Measurements from ENCODE around the gene FCN1.

FCN1 gene

DNA sequence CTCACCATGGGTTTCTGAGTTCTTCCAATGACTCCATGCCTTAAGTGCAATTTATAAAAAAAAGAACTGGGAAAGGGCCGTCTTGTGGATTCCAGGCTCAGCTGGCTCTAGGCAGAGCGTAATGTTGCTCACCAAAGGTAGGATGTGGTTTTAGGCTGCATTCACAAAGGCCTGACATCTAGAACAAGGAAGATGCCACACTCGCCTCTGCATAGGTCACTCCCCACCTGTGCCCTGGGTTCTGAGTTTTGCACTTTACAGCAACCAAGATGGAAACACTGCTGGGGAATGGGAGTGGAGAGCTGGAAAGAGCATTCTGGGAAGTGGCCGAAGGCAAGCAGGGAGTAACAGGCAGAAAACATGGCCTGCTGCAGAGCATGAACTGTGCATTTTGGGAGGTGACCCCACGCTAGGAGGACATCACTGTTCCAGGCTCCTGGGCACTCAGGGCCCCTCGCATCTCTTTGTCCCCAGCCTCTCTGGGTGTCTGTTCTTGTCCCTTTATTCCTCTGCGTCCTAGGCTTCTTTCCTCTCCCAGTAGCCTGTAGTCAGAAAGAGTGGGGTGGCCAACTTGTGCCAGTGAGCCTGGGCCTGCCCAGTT, 24.8 kb downstream of the FCN1 start:
- no peak overlapping the region for H3K4me3 ChIP-seq (ENCODE audit: low read depth, low read length)
- DNase-seq (ENCODE audit: low read depth), result no peak
- TF ChIP-seq, protein P1, sequence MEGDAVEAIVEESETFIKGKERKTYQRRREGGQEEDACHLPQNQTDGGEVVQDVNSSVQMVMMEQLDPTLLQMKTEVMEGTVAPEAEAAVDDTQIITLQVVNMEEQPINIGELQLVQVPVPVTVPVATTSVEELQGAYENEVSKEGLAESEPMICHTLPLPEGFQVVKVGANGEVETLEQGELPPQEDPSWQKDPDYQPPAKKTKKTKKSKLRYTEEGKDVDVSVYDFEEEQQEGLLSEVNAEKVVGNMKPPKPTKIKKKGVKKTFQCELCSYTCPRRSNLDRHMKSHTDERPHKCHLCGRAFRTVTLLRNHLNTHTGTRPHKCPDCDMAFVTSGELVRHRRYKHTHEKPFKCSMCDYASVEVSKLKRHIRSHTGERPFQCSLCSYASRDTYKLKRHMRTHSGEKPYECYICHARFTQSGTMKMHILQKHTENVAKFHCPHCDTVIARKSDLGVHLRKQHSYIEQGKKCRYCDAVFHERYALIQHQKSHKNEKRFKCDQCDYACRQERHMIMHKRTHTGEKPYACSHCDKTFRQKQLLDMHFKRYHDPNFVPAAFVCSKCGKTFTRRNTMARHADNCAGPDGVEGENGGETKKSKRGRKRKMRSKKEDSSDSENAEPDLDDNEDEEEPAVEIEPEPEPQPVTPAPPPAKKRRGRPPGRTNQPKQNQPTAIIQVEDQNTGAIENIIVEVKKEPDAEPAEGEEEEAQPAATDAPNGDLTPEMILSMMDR (IDR thresholded peaks at IDR 0.05; ENCODE audit: low read depth, low read length), result no peak
- no peak for TF ChIP-seq MYC (IDR thresholded peaks at IDR 0.05; ENCODE audit: low read depth, low read length)
- TF ChIP-seq, protein P2, sequence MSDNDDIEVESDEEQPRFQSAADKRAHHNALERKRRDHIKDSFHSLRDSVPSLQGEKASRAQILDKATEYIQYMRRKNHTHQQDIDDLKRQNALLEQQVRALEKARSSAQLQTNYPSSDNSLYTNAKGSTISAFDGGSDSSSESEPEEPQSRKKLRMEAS (IDR thresholded peaks at IDR 0.05; ENCODE audit: low read depth, low read length), result no peak
- no peak for TF ChIP-seq POLR2A (IDR thresholded peaks at IDR 0.05; ENCODE audit: extremely low read depth, insufficient read length)

DNA sequence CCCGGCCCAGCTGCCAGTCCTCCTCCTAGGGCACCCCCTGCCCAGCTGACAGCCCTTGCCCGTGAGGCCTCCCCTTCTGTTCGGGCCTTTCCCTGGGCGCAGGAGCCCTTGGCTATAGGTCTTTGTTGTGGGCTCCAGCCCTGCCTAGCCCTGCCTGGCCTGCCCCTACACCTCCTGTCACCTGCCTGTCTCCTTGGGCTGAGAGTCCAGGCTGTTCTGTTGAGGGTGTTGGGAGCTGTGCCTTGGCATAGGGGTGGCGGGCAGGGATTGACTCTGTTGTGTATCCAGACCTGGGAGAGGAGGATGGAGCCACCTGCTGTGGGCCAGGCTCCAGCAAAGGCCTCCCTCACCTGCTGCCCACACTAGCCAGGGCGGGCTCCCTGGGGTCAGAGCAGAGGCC, 25.5 kb downstream of the FCN1 start:
- H3K4me3 ChIP-seq (ENCODE audit: low read depth, low read length), result no peak overlapping the region
- TF ChIP-seq POLR2A (IDR thresholded peaks at IDR 0.05; ENCODE audit: extremely low read depth, insufficient read length) (no peak), MYC (IDR thresholded peaks at IDR 0.05; ENCODE audit: low read depth, low read length) (no peak)
- TF ChIP-seq, protein P2 (IDR thresholded peaks at IDR 0.05; ENCODE audit: low read depth, low read length), result no peak
- TF ChIP-seq, protein P1 (IDR thresholded peaks at IDR 0.05; ENCODE audit: low read depth, low read length), result no peak
- DNase-seq (ENCODE audit: low read depth), result no peak

DNA sequence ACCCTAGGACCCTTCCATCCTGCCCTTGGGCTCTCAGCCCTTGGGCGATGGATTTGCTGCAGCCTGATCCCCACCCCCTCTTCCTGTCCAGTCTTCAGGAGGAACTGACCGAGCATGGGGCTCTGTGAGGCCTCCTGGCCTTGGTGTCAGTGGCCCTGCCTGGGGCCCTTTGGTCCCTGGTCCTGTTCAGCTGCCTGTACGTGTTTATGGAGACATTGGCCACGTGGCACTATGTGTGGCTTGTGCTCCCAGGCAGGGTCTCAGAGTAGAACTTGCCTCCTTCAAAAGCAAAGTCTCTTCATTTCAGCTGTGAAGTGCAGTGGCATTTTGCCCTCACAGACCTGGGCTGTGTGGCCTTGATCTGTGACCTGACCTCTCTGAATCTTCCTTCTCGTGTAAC, 26.0 kb downstream of the FCN1 start:
- DNase-seq (ENCODE audit: low read depth), result peak; percentile 20
- no peak overlapping the region for H3K4me3 ChIP-seq (ENCODE audit: low read depth, low read length)
- TF ChIP-seq, protein P1 (IDR thresholded peaks at IDR 0.05; ENCODE audit: low read depth, low read length), result no peak

DNA sequence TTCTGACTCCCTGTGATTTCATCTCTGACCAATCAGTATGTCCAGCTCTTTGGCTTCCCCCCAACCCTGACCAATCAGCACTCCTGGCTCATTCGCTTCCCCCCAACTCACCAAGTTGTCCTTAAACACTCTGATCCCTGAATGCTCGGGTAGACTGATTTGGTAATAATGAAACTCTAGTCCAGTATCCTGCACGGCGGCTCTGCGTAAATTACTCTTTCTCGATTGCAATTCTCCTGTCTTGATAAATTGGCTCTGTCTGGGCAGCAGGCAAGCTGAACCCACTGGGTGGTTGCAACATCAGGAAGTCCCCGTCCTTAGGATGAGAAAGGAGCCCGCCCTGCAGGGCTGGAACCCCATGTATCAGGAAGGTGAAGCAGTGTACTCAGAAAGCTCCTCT, 26.7 kb downstream of the FCN1 start:
- DNase-seq (ENCODE audit: low read depth), result peak; percentile 80
- no peak overlapping the region for H3K4me3 ChIP-seq (ENCODE audit: low read depth, low read length)
- TF ChIP-seq MYC (IDR thresholded peaks at IDR 0.05; ENCODE audit: low read depth, low read length) (no peak), POLR2A (IDR thresholded peaks at IDR 0.05; ENCODE audit: extremely low read depth, insufficient read length) (no peak)
- TF ChIP-seq, protein P2 (IDR thresholded peaks at IDR 0.05; ENCODE audit: low read depth, low read length), result no peak
- TF ChIP-seq, protein P1 (IDR thresholded peaks at IDR 0.05; ENCODE audit: low read depth, low read length), result no peak

DNA sequence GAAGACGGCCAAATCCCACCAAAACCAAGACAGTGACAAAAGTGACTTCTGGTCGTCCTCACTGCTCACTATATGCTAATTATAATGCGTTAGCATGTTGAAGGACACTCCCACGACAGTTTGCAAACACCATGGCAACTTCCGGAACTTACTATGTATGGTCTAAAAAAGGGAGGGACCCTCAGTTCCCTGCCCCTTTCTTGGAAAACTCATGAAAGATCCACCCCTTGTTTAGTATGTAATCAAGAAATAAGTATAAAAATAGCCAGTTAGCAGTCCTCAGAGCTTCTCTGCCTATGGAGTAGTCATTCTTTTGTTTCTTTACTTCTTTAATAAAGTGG, 27.6 kb downstream of the FCN1 start:
- no peak overlapping the region for H3K4me3 ChIP-seq (ENCODE audit: low read depth, low read length)
- TF ChIP-seq POLR2A (IDR thresholded peaks at IDR 0.05; ENCODE audit: extremely low read depth, insufficient read length), result no peak
- no peak for TF ChIP-seq MYC (IDR thresholded peaks at IDR 0.05; ENCODE audit: low read depth, low read length)
- TF ChIP-seq, protein P1 (IDR thresholded peaks at IDR 0.05; ENCODE audit: low read depth, low read length), result no peak
- TF ChIP-seq, protein P2 (IDR thresholded peaks at IDR 0.05; ENCODE audit: low read depth, low read length), result no peak

More for the DNA sequence above, 27.6 kb downstream of the FCN1 start:
- no peak for DNase-seq (ENCODE audit: low read depth)

Measured in NB4 (cell line).